NCI-H2029 treated with DMSO at 0.1 percent for 48 hours (cell line): ENCODE data around the gene ARL5C.
A peak's percentile ranks its signal among the peaks of the same experiment; 100 is the strongest.
"Not testable (repeated sequence)": the region's sequence is repeated elsewhere in the genome, so short reads cannot be mapped to it uniquely, and the experiment has no call there.

Experiments used
- DNase-seq: peaks from one replicate; lab custom pipeline; 2025; lab: John Stamatoyannopoulos, UW

ARL5C gene

DNA sequence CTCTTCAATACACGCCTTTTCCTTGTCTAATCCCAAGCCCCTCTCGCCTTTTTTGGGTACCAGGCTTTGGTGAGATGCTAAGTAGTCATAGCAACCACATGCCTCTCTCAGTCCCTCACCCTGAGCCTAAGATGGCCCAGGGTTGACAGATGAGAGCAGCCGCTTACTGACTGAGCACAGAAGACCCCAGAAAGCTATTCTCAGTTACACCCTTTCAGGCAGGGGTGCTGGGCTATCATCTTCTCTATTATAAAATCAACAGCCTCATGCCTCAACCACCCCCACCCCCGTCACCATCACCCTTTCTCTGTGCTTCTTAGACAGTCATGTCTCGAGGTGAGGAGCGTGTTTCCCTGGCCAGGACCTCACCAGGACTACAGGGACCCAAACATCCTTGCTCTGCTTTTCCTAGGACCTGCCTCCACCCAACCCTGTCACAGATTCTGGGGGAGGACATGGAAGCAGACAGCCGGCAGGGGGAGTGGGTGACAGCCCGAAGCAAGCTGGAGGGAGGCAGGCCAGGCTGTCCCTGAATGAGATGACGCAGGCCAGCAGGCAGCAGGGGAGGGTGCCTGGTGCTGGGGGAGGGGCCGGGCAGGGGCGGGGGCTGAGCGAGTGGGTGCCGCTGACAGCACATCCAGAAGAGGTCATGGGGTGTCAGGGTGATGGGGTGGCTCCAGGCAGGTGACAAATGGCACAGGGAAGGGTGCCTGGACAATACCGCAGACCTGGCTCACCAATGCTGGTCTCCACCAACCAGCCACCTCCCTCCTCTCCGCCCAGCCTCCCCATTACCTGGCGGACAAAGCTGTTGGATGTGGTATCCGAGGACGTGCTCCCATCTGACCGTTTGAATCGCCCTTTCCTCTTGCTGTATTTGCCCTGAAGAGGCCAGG is 28.4 kb upstream of the ARL5C start:
- no peak for DNase-seq

DNA sequence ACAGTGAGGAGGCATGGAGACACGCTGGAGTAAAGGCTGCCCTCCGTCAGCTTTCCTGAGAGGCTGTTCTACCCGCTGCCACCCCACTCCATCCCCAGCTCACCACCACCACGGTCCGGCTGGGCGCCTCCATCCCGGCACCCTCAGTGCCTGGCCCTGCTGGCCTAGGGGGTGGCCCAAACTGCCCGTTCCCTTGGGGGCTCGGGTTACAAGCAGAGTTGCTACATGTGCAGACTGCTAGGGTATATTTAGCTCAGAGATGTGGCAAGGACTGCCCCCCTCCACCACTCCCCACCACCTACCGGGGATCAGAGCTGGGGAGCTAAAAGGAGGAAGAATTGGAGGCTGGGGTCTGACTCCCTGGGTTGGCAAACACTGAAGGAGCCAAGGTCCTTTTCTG is 27.4 kb upstream of the ARL5C start:
- no peak for DNase-seq

DNA sequence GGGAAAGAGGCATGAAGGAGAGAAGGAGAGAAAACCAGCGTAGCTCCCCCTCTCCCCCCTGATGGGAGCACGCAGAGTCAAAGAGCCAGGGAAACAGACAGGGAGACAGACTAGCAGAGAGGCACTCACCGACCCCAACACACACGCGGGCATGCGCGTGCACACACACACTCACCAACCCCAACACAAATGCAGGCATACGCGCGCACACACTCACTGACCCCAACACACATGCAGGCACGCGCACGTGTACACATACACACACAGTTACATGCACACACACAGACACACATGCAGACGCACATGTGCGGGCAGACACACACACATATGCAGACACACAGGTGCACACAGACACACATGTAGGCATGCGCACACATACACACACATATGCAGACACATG is 26.9 kb upstream of the ARL5C start:
- DNase-seq = no peak

DNA sequence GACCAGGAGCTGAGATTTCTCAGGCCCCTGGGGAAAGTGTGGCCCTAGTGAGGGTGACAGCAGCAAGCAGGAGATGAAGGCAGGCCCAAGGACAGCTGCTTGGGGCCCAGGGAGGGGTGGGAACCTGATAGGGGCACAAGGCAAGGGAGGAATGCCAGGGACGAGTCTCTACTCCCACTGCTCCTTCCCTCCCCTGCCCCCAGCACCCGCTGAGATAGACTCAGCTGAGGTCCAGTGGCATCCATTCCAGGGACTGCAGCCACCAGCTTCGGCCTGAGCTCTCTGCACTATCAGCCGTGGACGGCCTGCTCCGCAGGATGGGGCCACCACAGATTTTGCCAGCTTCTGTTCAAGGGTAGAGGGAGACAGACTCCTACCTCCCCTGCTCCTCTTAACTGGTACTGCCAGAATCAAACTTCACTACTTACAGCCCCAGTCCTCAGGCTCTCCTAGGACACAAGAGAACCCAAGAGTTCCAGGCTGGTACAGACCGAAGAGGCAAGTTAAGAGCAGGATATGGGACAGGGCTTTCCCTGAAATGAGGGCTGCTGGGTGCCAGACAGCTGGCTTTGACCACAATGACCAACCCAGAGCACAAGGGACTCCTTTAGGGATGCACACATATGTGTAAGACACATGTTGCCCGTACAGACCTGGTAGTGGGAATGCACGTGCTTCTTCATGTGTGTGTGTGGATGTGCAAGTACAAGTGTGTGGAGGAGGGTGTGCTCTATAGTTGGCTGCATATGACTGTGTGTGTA is 26.0 kb upstream of the ARL5C start:
- no peak for DNase-seq

DNA sequence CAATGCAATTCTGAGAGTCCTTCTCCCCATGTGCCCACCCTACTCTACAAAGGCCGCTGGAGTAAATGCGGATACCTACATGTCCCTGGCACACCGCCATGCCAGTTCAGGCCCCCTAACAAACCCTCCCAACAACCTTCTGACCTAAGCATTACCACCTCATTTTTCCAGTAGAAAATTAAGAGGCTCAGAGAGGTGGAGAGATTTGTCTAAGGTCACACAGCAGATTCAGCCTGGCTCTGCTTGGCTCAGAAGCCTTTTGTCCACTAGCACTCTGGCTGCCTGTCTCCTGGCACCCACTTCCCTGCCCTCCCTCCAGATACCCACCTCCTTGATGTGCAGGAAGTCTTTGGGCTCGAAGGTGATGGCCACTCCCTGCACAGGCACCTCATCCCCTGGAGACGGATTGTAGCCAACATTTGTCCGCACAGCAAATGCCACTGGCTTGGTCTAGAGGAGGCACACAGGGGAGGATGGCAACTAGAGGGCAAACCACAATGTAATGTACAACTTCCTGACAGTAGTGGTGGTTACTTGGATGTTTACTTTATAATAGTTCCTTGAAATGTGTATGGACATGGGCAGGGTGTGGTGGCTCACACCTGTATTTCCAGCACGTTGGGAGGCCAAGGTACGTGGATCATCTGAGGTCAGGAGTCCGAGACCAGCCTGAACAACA is 21.3 kb upstream of the ARL5C start:
- DNase-seq = no peak

DNA sequence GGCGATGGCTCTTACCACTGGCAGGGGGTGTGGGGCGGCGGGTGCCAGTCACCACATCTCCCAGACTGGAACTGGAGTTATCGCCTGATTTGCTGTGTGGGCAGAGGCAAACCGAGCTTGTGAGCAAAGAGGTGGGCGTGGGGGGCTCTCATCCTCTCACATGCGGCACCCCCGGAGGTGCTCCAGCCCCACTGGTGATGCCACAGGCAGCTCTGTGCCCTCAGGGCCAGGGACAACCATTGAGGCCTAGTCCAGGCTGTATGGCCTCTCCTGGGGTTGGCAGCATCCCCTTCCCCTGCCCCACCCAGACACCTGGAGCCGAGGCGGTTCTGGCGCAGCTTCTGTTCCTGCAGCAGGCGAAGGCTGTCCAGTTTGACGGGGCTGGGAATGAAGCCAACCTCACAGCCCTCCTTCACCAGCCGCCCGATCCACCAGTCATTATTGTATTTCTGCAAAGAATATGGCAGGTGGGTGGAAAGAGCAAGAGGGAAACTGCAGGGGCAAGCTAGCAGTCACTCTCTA is 20.6 kb upstream of the ARL5C start:
- DNase-seq = no peak

DNA sequence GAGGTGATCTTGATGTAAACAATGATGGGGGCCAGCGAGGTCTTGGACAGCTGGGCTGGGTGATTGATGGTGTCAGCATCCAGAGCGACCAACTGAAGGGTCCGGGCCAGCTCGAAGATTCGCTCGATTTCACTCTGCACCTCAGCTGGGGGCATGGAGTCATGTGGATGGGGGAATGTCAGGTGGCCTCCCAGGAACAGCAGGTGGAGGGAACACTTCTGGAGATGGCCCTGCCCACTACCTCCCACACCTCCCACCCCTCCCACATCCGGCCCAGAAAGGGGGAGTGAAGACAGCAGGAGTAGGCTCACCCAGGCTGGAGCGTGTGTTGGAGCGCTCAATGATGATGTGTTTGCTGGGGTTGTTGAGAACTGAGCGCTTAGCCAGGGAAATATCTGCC is 17.8 kb upstream of the ARL5C start:
- no peak for DNase-seq

DNA sequence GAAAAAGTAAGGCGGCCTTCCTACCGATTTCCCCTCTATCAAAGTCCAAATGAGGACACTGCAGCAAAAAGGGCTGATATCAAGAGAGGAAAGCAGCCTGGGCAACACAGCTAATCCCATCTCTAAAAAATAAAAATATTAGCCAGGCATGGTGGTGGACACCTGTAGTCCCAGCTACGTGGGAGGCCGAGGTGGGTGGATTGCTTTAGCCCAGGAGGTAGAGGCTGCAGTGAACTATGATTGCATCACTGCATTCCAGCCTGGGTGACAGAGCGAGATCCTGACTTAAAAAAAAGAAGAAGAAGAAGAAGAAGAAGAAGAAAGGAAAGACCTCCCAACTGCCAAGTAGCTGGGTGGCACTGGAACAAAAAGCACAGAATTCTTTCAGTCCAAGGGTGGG is 17.1 kb upstream of the ARL5C start:
- DNase-seq = no peak

DNA sequence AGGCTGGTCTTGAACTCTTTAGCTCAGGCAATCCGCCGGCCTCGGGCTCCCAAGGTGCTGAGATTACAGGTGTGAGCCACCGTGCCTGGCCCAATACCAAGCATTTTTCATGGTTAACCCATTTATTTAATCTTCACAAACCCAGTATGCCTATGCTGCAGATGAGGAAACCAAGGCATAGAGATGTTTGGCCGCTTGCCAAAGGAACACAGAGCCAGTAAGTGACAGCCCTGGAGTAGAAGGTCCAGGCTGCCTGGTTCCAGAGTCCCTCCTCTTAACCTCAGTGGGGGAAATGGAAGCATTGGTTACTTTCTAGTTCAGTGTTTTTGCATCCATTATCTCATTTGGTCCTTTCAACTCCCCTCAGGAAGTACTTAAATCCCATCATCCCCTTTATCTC is 15.3 kb upstream of the ARL5C start:
- DNase-seq = no peak

DNA sequence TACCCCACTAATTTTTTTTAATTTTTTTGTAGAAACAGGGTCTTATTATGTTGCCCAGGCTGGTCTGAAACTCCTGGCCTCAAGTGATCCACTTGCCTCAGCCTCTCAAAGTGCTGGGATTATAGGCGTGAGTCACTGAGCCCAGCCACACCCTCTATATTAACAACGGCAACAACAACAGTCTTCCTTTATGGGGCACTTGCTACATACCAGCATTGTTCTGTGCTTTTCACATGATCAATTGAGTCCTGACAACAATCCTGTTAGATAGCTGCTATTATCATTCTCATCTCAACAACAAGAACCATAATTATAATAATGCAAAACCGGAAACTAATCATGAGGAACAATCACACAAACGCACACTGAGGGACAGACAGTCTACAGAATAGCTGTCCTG is 12.6 kb upstream of the ARL5C start:
- DNase-seq = no peak

DNA sequence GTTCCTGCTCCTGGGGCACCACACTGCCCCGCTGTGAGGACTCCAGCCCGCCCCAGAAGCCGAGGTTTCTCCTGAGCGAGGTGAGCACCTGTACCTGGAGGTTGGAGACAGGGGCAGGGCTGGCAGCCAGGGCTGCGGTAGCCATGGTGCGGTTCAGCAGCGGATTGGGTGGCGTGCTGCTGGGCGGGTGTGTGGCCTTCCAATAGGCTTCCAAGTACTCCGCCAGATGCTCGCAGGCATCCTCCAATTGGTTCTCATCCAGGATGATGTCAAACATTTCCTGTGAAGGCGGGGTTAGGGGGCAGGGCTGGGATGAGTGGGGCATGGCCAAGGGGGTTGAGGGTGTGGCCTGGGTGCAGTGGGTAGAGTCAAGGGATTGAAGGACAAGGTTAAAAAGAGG is 11.3 kb upstream of the ARL5C start:
- DNase-seq = peak; percentile 51

DNA sequence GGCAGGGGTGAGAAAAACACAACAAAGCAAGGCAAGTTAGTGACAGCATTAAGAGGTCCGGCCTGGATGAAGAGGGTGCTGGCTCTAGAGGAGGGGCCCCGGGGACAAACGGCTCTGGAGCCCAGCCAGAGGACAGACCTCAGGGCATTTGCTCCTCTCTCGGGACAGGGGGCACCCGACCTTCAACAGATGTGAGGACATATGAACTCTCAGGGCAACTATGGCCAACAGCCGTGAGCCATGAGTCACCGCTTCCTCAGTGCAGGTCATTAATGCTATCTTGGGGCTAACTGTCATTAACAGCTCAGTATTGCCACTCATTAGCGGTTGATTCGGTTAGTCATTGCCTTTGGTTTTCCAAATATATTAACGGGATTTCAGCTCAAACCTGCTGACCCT is 9.7 kb upstream of the ARL5C start:
- no peak for DNase-seq

DNA sequence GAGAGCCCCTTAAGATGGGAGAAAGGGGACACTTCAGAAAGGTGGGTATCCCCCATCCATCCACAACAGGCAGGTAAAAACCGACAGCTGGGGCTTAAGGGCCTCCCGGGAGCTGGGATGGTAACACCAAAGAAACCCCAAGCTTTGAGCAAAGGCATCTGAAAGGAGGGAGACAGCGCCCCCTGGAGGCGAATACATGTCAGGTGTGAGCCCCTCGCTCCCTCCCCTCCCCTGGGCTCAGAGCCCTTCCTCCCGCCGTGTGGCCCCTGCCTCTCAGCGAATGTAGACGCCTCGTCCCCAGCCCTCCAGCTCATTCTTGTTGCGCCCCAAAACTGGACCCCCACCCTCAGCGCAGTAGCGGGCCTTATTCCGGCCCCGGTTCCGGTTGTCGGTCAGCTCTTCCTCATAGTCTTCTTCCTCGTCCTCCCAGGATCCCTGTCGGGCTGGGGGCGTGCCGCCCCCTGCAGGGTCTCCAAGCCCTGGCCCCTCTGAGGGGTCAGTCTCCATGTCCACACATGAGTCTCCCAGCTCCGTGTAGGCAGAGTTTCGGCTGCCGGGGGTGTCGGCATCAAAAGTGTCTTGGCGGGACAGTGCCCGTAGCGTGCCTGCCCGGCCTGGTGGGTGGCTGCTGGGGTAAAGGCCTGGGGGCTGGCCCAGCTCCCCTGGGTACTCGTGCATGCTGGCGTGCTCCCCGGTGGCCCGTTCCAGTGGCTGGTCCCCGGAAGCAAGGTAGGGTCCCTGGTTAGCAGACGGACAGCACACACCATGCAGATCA is 9.1 kb upstream of the ARL5C start:
- peak; percentile 15 for DNase-seq

DNA sequence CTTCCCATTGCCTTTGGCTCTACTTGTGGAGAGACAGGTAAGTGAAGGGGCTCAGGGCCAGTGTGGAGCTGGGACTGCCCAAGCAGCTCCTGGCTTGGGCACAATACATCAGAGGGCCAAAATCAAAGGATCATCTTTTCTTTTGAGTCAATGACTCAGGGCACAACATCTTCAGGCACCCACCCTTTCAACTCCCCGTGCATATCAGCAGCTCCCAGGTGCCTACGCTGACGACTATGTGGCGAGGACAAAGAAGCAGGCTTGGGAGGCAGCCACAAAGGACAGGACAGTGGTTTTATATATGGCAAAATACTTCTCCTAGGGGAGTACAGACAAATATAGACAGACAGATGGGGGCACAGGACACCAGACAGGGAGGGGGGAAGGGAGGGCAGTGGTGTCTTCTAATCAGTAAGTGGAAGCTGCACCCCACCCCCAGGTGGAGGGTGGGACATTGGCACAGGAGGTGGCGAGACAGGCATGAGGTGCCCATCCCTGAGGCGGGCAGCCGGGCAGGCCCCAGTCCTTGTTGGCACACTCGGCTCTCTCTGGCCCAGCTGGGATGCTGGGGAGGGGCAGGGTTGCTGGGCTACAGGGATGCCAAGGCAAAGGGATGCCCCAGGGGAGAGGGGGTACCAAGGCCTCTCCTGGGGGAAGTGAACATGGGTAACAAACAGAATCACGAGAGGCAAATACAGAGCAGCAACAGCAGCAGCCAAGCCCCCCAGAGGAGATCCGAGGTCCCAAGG is 7.7 kb upstream of the ARL5C start:
- DNase-seq = no peak

DNA sequence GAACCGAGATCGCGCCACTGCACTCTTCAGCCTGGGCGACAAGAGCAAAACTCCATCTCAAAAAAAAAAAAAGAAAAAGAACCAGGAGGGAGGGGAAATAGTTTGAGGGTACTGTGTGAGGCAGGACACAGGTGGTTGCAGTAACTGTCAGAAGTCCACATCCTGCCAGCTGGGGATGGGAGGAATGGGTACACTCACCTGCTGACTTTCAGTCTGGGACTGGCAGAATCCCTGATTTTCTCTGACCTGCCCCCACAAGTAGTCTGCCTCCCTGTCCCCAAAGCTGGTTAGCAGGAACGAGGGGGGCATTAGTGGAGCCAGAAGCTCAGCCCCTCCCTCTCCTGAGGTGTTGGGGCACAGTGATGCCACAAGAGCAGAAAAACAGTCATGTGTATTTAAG is 7.1 kb upstream of the ARL5C start:
- DNase-seq = no peak

DNA sequence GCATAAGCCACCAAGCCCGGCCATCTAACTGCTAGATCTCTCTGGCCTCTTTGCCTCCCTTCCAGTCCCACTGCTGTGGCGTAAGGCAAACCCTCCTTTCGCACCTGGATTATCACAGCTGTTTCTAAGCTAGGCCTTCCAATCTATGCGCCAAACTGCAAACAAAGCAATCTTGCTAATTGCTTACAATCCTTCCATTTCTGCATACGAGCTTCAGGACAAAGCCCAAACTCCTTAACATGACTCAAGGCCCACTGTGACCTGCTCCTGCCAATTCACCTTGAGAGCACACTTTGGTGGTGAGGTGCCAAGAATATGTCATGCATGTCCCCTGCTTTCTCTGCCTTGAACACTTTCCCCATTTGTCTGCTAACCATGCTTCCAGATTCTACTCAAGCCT is 6.0 kb upstream of the ARL5C start:
- DNase-seq = no peak

DNA sequence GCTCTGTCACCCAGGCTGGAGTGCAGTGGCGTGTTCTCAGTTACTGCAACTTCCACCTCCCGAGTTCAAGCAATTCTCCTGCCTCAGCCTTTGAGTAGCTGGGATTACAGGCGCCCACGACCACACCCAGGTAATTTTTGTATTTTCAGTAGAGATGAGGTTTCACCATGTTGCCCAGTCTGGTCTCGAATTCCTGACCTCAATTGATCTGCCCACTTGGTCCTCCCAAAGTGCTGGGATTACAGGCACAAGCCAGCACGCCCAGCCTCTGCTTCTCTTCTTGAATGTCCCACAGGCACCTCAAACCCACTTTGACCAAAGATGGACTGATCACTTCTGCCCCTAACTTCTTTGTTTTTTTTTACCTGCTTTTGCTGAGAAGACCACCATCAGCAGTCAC is 4.6 kb upstream of the ARL5C start:
- DNase-seq = no peak

DNA sequence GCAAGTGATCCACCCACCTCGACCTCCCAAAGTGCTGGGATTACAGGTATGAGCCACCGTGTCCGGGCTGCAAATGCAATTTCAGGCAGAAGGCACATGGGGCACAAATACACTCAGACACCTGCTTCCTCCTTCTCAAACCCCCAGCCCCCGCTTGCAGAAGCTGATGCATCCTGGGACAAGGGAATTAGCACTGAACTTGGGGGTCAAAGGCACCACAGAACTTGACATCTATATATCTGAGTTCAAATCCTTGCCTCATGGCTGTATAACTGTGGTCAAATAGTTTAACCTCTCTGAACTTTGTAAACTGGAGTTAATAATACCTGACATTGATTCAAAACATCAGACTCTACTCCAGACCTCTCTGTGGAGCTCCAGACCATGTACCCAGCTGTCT is 4.1 kb upstream of the ARL5C start:
- DNase-seq = no peak

DNA sequence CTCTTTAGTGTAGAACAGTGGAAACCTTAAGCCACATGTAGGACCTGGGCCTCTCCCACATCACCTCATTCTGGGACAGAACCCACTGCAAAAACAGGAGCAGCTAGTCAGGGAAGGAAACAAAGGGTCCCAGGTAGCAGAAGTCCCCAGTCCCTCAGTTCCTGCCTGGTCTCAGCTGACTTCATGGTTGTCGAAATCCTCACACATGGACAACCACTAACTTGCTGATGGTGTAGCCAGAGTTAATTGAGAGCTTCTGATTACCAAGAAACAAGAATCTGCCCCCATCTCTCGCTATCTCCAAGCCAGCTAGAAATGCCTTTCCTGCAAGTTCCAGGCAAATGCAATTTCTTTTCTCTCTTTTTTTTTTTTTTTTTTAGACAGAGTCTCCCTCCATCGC is 3.6 kb upstream of the ARL5C start:
- DNase-seq = no peak

DNA sequence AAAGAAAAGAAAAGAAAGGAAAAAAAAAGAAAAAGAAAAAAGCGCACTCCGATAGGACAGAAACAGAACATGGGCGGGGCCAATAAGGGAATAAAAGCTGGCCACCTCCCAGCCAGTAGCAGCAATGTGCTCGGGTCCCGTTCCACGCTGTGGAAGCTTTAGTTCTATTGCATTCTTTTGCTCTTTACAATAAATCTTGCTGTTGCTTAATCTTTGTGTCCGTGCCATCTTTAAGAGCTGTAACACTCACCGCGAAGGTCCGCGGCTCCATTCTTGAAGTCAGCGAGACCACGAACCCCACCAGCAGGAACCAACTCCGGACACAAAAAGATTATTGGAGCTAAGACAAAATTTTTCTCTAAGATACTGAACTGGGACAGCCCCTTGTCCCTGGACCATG is 3.1 kb upstream of the ARL5C start:
- DNase-seq = no peak

DNA sequence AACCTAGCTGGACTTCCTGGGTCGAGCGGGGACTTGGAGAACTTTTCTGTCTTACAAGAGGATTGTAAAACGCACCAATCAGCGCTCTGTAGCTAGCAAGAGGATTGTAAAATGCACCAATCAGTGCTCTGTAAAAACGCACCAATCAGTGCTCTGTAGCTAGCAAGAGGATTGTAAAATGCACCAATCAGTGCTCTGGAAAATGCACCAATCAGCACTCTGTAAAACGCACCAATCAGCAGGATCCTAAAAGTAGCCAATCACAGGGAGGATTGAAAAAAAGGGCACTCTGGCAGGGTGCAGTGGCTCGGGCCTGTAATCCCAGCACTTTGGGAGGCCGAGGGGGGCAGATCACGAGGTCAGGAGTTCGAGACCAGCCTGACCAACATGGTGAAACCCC is 2.5 kb upstream of the ARL5C start:
- DNase-seq = not testable (repeated sequence)
